ENCODE data around the gene ALKBH5.
A peak's percentile ranks its signal among the peaks of the same experiment; 100 is the strongest.

ALKBH5 gene

DNA sequence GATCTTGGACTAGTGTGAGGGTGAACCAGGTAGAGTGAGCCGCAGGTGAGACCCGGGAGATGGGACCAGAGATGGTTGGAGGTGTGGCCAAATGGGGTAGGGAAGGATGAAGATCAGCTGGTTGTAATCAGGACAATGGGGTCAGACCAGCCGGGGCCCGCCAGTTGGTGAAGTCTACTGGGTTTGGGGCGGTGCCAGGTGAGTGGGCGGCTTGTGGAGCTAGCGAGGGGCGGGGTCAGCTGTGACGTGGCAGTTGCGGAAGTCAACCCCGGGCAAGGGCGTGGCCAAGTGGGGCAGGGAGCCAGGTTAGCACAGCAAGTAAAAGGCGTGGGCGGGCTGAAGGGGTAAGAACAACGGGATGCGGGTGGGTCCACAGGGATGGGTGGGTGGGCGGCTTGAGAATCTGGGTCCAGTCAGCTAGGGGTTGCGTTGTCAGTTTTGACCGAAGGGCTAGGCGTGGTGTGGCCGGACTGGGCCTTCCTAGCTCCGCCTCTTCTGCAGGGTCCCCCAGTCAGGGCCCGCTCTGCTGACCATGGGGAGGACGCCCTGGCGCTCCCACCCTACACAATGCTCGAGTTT lies 25.5 kb upstream of the ALKBH5 start:
- H3K4me3 ChIP-seq (replicated peaks; ENCODE audit: low read depth, low read length) = peak overlapping the region; percentile 65
- peak; percentile 87 for DNase-seq (ENCODE audit: extremely low read depth, insufficient read length)
- no peaks in the 10 kb centered on the region for H3K36me3 ChIP-seq (ENCODE audit: control insufficient read depth, insufficient read depth, low read length)
- H3K27me3 ChIP-seq (replicated peaks; ENCODE audit: control insufficient read depth, insufficient read depth, low read length) = no peaks in the 10 kb centered on the region
- TF ChIP-seq, protein P1, sequence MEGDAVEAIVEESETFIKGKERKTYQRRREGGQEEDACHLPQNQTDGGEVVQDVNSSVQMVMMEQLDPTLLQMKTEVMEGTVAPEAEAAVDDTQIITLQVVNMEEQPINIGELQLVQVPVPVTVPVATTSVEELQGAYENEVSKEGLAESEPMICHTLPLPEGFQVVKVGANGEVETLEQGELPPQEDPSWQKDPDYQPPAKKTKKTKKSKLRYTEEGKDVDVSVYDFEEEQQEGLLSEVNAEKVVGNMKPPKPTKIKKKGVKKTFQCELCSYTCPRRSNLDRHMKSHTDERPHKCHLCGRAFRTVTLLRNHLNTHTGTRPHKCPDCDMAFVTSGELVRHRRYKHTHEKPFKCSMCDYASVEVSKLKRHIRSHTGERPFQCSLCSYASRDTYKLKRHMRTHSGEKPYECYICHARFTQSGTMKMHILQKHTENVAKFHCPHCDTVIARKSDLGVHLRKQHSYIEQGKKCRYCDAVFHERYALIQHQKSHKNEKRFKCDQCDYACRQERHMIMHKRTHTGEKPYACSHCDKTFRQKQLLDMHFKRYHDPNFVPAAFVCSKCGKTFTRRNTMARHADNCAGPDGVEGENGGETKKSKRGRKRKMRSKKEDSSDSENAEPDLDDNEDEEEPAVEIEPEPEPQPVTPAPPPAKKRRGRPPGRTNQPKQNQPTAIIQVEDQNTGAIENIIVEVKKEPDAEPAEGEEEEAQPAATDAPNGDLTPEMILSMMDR (IDR thresholded peaks at IDR 0.05; ENCODE audit: insufficient read depth, low read length, poor library complexity, severe bottlenecking) = no peak

DNA sequence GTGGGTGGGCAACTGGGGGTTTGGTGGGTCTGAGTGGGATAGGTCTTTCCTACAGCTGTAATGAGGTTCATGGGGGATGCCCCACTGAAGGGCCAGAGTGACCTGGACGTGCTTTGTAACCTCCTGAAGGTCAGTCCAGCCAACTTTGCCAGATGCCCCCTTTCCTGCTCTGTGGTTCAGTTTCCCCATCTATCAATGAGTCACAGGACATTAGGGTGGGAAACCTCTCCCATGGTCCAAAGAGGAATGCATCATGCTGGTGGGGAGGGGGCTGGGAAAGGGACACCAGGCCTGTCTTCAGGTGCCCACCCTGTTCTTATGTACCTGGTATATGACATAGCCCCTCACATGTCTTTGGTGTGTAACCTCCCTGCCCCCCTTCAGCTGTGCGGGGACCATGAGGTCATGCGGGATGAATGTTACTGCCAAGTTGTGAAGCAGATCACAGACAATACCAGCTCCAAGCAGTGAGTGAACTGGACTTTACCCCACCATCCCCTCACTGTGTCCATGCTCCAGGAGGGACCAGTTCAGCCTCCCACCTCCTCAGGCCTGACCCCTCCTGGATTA lies 24.0 kb upstream of the ALKBH5 start:
- no peaks in the 10 kb centered on the region for H3K27me3 ChIP-seq (replicated peaks; ENCODE audit: control insufficient read depth, insufficient read depth, low read length)
- no peak for DNase-seq (ENCODE audit: extremely low read depth, insufficient read length)
- TF ChIP-seq, protein P1 (IDR thresholded peaks at IDR 0.05; ENCODE audit: insufficient read depth, low read length, poor library complexity, severe bottlenecking) = no peak
- no peaks in the 10 kb centered on the region for H3K36me3 ChIP-seq (ENCODE audit: control insufficient read depth, insufficient read depth, low read length)
- H3K4me3 ChIP-seq (replicated peaks; ENCODE audit: low read depth, low read length) = no peak overlapping the region

- Histone ChIP-seq H3K27me3 (replicated peaks; ENCODE audit: control insufficient read depth, insufficient read depth, low read length) (no peaks in the 10 kb centered on the region), H3K4me3 (replicated peaks; ENCODE audit: low read depth, low read length) (no peak overlapping the region), H3K36me3 (ENCODE audit: control insufficient read depth, insufficient read depth, low read length) (no peaks in the 10 kb centered on the region)
- TF ChIP-seq, protein P1 (IDR thresholded peaks at IDR 0.05; ENCODE audit: insufficient read depth, low read length, poor library complexity, severe bottlenecking) = no peak
- DNase-seq (ENCODE audit: extremely low read depth, insufficient read length) = no peak
Observed at GRCh38 chr17:18160128-18160856, 23.3 kb upstream of the ALKBH5 start.

DNA sequence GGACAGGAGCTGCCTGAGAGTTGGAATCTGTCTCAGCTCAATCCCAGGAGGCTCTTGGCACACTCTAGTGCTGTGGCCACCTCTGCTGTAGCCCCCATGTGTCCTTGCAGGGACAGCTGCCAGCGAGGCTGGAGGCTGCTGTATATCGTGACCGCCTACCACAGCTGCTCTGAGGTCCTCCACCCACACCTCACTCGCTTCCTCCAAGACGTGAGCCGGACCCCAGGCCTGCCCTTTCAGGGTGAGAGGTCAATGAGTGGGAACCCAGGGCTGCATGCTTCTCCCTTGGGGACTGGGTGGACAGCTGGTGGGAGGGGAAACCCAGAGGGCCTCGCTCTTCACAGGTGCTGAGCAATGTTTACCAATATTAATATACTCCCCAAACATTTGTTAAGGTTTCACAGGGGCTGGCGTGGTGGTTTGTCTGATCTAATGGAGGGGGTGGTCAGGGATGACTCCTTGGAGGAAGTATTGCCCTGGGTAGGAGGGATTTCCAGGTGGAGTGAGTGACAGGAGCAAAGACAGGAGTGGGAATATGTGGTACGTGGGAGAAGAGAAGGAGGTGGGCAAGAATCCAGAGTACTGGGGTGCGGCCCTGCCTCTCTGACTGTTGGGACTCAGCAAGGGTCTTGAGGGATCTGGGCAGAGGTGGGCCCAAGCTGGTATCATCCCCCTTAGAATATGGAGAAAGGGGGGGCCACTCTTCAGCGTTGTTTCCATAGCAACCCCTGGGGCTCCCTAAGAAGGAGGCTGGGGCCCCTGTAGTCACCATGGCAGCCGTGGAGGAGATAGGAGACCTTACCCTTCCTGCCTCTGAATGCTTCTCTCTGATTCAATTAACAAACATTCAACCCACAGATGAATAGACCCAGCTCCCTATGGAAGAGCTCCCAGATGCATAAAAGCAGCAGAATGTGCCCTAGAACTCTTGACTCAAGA lies 22.2 kb upstream of the ALKBH5 start:
- TF ChIP-seq, protein P1 (IDR thresholded peaks at IDR 0.05; ENCODE audit: insufficient read depth, low read length, poor library complexity, severe bottlenecking) = no peak
- H3K36me3 ChIP-seq (ENCODE audit: control insufficient read depth, insufficient read depth, low read length) = no peaks in the 10 kb centered on the region
- H3K4me3 ChIP-seq (replicated peaks; ENCODE audit: low read depth, low read length) = no peak overlapping the region
- DNase-seq (ENCODE audit: extremely low read depth, insufficient read length) = peak; percentile 40
- no peaks in the 10 kb centered on the region for H3K27me3 ChIP-seq (replicated peaks; ENCODE audit: control insufficient read depth, insufficient read depth, low read length)

DNA sequence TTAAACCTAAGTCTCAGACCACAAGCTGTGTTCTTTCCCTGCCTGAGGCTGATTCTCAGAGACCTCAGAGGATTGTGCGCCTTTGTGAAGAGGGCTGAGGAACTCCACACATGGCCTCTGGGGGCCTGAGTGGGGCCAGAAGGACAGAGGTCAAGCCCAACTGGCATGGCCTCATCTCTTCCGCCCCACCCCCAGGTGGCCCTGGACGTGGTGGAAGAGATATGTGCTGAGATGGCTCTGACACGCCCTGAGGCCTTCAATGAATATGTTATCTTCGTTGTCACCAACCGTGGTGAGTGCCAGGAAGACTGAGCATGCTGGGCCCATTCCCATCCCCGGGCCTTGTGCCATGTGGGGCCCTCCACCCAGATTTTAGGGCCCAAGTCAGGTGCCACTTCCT lies 20.1 kb upstream of the ALKBH5 start:
- Histone ChIP-seq H3K36me3 (ENCODE audit: control insufficient read depth, insufficient read depth, low read length) (no peaks in the 10 kb centered on the region), H3K4me3 (replicated peaks; ENCODE audit: low read depth, low read length) (no peak overlapping the region), H3K27me3 (replicated peaks; ENCODE audit: control insufficient read depth, insufficient read depth, low read length) (no peaks in the 10 kb centered on the region)
- no peak for DNase-seq (ENCODE audit: extremely low read depth, insufficient read length)
- TF ChIP-seq, protein P1 (IDR thresholded peaks at IDR 0.05; ENCODE audit: insufficient read depth, low read length, poor library complexity, severe bottlenecking) = no peak
